ENCODE data around the gene HIPK4. TPM values are rescaled to one million over a fixed set of nuclear protein-coding genes. Genes with fewer than 3 reads are reported as not detected.

Gene HIPK4
- total and polyA plus RNA-seq, 9 of the 15 experiments (the other 6 are each of a cell fraction or from before 2014, with no cell fraction given), result 0.06 to 0.09 TPM; not detected in 7

GRCh38 chr19:40424637-40425449 is 34.9 kb upstream of the HIPK4 start (continued):
- TF ChIP-seq, protein P1, sequence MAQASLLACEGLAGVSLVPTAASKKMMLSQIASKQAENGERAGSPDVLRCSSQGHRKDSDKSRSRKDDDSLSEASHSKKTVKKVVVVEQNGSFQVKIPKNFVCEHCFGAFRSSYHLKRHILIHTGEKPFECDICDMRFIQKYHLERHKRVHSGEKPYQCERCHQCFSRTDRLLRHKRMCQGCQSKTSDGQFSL (CRISPR knock-in tag; IDR thresholded peaks at IDR 0.05), result no peak
- TF ChIP-seq, protein P1 (tag; IDR thresholded peaks at IDR 0.05), result 0 out of 4 replicates have a peak, but pooled peaks of 1 of the 2 experiments have one; percentile 25
- TF ChIP-seq PRDM10 (IDR thresholded peaks at IDR 0.05; ENCODE audit: partially characterized antibody) (peak; percentile 24), HNRNPL (IDR thresholded peaks at IDR 0.05; ENCODE audit: low read depth, low read length) (peak; percentile 6; the same call in 1 of the 2 replicates), NCOA4 (IDR thresholded peaks at IDR 0.05; ENCODE audit: partially characterized antibody) (peak; percentile 22), MAZ (CRISPR knock-in tag; conservative IDR thresholded peaks at IDR 0.05 in 1 of 2, IDR thresholded peaks at IDR 0.05 in 1 of 2) (peak in 1 of 2 experiments; percentile 70; a peak in 1 of 4 replicates), HMG20B (CRISPR knock-in tag; IDR thresholded peaks at IDR 0.05) (no peak), MCM2 (IDR thresholded peaks at IDR 0.05; ENCODE audit: low read depth) (no peak)
- TF ChIP-seq, protein P2, sequence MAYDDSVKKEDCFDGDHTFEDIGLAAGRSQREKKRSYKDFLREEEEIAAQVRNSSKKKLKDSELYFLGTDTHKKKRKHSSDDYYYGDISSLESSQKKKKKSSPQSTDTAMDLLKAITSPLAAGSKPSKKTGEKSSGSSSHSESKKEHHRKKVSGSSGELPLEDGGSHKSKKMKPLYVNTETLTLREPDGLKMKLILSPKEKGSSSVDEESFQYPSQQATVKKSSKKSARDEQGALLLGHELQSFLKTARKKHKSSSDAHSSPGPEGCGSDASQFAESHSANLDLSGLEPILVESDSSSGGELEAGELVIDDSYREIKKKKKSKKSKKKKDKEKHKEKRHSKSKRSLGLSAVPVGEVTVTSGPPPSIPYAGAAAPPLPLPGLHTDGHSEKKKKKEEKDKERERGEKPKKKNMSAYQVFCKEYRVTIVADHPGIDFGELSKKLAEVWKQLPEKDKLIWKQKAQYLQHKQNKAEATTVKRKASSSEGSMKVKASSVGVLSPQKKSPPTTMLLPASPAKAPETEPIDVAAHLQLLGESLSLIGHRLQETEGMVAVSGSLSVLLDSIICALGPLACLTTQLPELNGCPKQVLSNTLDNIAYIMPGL (CRISPR knock-in tag; IDR thresholded peaks at IDR 0.05), result no peak
- TF ChIP-seq, protein P3, sequence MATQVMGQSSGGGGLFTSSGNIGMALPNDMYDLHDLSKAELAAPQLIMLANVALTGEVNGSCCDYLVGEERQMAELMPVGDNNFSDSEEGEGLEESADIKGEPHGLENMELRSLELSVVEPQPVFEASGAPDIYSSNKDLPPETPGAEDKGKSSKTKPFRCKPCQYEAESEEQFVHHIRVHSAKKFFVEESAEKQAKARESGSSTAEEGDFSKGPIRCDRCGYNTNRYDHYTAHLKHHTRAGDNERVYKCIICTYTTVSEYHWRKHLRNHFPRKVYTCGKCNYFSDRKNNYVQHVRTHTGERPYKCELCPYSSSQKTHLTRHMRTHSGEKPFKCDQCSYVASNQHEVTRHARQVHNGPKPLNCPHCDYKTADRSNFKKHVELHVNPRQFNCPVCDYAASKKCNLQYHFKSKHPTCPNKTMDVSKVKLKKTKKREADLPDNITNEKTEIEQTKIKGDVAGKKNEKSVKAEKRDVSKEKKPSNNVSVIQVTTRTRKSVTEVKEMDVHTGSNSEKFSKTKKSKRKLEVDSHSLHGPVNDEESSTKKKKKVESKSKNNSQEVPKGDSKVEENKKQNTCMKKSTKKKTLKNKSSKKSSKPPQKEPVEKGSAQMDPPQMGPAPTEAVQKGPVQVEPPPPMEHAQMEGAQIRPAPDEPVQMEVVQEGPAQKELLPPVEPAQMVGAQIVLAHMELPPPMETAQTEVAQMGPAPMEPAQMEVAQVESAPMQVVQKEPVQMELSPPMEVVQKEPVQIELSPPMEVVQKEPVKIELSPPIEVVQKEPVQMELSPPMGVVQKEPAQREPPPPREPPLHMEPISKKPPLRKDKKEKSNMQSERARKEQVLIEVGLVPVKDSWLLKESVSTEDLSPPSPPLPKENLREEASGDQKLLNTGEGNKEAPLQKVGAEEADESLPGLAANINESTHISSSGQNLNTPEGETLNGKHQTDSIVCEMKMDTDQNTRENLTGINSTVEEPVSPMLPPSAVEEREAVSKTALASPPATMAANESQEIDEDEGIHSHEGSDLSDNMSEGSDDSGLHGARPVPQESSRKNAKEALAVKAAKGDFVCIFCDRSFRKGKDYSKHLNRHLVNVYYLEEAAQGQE (IDR thresholded peaks at IDR 0.05; ENCODE audit: borderline replicate concordance), result no peak
- TF ChIP-seq, protein P3 (CRISPR knock-in tag; IDR thresholded peaks at IDR 0.05; ENCODE audit: low read depth), result 0 out of 2 replicates have a peak, but pooled peaks have one; percentile 45

Data from K562 (cell line).